ENCODE data around the gene CLASP1.

Gene CLASP1

GRCh38 chr2:121294881-121295840, 354.1 kb downstream of the CLASP1 start:
- TF ChIP-seq CTCF (IDR thresholded peaks at IDR 0.05; ENCODE audit: insufficient read depth, low read length), result no peak
- no peak for TF ChIP-seq POLR2AphosphoS5 (IDR thresholded peaks at IDR 0.05; ENCODE audit: low read depth)
- TF ChIP-seq SPI1 (IDR thresholded peaks at IDR 0.05; ENCODE audit: borderline replicate concordance, low read depth), result no peak
- TF ChIP-seq, protein P1, sequence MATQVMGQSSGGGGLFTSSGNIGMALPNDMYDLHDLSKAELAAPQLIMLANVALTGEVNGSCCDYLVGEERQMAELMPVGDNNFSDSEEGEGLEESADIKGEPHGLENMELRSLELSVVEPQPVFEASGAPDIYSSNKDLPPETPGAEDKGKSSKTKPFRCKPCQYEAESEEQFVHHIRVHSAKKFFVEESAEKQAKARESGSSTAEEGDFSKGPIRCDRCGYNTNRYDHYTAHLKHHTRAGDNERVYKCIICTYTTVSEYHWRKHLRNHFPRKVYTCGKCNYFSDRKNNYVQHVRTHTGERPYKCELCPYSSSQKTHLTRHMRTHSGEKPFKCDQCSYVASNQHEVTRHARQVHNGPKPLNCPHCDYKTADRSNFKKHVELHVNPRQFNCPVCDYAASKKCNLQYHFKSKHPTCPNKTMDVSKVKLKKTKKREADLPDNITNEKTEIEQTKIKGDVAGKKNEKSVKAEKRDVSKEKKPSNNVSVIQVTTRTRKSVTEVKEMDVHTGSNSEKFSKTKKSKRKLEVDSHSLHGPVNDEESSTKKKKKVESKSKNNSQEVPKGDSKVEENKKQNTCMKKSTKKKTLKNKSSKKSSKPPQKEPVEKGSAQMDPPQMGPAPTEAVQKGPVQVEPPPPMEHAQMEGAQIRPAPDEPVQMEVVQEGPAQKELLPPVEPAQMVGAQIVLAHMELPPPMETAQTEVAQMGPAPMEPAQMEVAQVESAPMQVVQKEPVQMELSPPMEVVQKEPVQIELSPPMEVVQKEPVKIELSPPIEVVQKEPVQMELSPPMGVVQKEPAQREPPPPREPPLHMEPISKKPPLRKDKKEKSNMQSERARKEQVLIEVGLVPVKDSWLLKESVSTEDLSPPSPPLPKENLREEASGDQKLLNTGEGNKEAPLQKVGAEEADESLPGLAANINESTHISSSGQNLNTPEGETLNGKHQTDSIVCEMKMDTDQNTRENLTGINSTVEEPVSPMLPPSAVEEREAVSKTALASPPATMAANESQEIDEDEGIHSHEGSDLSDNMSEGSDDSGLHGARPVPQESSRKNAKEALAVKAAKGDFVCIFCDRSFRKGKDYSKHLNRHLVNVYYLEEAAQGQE (IDR thresholded peaks at IDR 0.05; ENCODE audit: insufficient replicate concordance, low read depth), result no peak
- TF ChIP-seq GABPA (IDR thresholded peaks at IDR 0.05; ENCODE audit: low read depth), result no peak
- no peaks in the 10 kb centered on the region for H3K27me3 ChIP-seq (ENCODE audit: insufficient read depth, poor library complexity, severe bottlenecking)
- H3K27ac ChIP-seq (replicated peaks), result no peak overlapping the region
- no peak for DNase-seq (ENCODE audit: low read depth in 1 of 2, low spot score in 1 of 2)
- no peak overlapping the region for H3K4me3 ChIP-seq (replicated peaks; ENCODE audit: insufficient read depth, low read length)

GRCh38 chr2:121293450-121294325, 355.6 kb downstream of the CLASP1 start:
- TF ChIP-seq GABPA (IDR thresholded peaks at IDR 0.05; ENCODE audit: low read depth) (no peak), POLR2AphosphoS5 (IDR thresholded peaks at IDR 0.05; ENCODE audit: low read depth) (no peak), SPI1 (IDR thresholded peaks at IDR 0.05; ENCODE audit: borderline replicate concordance, low read depth) (no peak), CTCF (IDR thresholded peaks at IDR 0.05; ENCODE audit: insufficient read depth, low read length) (no peak)
- TF ChIP-seq, protein P1 (IDR thresholded peaks at IDR 0.05; ENCODE audit: insufficient replicate concordance, low read depth), result no peak
- no peak for DNase-seq (ENCODE audit: low read depth in 1 of 2, low spot score in 1 of 2)
- no peaks in the 10 kb centered on the region for H3K27me3 ChIP-seq (ENCODE audit: insufficient read depth, poor library complexity, severe bottlenecking)
- no peak overlapping the region for H3K27ac ChIP-seq (replicated peaks)
- no peak overlapping the region for H3K4me3 ChIP-seq (replicated peaks; ENCODE audit: insufficient read depth, low read length)

DNA sequence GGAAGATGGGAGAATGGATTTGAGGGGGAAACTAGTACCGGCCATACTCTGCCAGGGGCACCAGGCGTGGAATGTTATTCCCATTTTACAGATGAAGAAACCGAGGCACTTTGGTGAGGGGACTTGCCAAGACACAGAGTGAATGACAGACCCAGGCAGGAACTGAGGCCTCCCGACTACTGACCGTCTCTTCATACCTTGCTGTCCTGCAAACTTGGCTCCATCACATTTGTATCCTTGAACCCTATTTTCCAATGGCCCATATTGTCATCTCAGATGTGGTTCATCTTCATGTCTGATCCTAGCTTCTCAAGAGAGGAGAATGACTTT, 358.0 kb downstream of the CLASP1 start:
- H3K4me3 ChIP-seq (replicated peaks; ENCODE audit: insufficient read depth, low read length), result no peak overlapping the region
- TF ChIP-seq, protein P1 (IDR thresholded peaks at IDR 0.05; ENCODE audit: insufficient replicate concordance, low read depth), result no peak
- TF ChIP-seq GABPA (IDR thresholded peaks at IDR 0.05; ENCODE audit: low read depth) (no peak), SPI1 (IDR thresholded peaks at IDR 0.05; ENCODE audit: borderline replicate concordance, low read depth) (no peak), POLR2AphosphoS5 (IDR thresholded peaks at IDR 0.05; ENCODE audit: low read depth) (no peak), CTCF (IDR thresholded peaks at IDR 0.05; ENCODE audit: insufficient read depth, low read length) (no peak)
- H3K27ac ChIP-seq (replicated peaks), result no peak overlapping the region
- no peak for DNase-seq (ENCODE audit: low read depth in 1 of 2, low spot score in 1 of 2)
- H3K27me3 ChIP-seq (ENCODE audit: insufficient read depth, poor library complexity, severe bottlenecking), result no peaks in the 10 kb centered on the region

Data from HL-60 (cell line).